Suprapubic skin (tissue), 3 donors: ENCODE results near the gene PDPN.

ENCODE experiments used
- CTCF ChIP-seq, 2 donors: fragments of 200-600 bp in 1 of 2; fragments of 450-650 bp in 1 of 2; sonication (generic) in 1 of 2; IDR thresholded peaks; one replicate each; pipeline ENCODE4 v1.5.1; 2016 to 2019; ENCODE audit warnings: antibody characterized with exemption in 2 of 2, mild to moderate bottlenecking in 1 of 2, moderate library complexity in 1 of 2
- POLR2A ChIP-seq, 2 donors: fragments of 450-650 bp; IDR thresholded peaks; one replicate each; pipeline ENCODE4 v1.6.1; 2017; ENCODE audit warnings: antibody characterized with exemption in 2 of 2, mild to moderate bottlenecking in 2 of 2, moderate library complexity in 2 of 2

- TF ChIP-seq CTCF (IDR thresholded peaks at IDR 0.05) (no peak), POLR2A (IDR thresholded peaks at IDR 0.05) (peak in 1 of 2 donors; percentile 12)
Observed at GRCh38 chr1:13583595-13583965, at the start of gene PDPN.
